GM12878 (cell line): Measurements from ENCODE around the gene DUOX2. TPM values are rescaled to one million over a fixed set of nuclear protein-coding genes. Genes with fewer than 3 reads are reported as not detected.

ENCODE experiments used
- ATAC-seq: fragments of 200-7000 bp; cut with Tn5 transposase; 3 replicates; pipeline ENCODE4 v1.9.1; 2020; ENCODE audit warnings: mild to moderate bottlenecking, moderate library complexity
- BruUV-seq: library from RNA; stranded (reverse); fragments of 400-500 nt; replicated peaks from 2 replicates; lab custom pipeline; 2021; lab: Mats Ljungman, UMichigan
- CTCF ChIA-PET: fragments of 300-600 bp; sonication (Branson Sonifier 250); formaldehyde crosslinking; extraction: SDS; loops from one replicate; lab custom pipeline; 2021; ENCODE audit warnings: inconsistent platforms; lab: Yijun Ruan, JAX
- POLR2A ChIA-PET: fragments of 350-600 bp; formaldehyde crosslinking; extraction: SDS; loops from one replicate; lab custom pipeline; 2021; ENCODE audit warnings: inconsistent platforms; lab: Charles Lee
- RAD21 ChIA-PET: fragments of 300-600 bp; sonication (Branson Sonifier 250); formaldehyde crosslinking; loops from one replicate; lab custom pipeline; 2023; ENCODE audit warnings: antibody characterized with exemption; ENCODE audit not compliant: unreplicated experiment; lab: Charles Lee
- SMC1A ChIA-PET: fragments of 300-600 bp; sonication (Branson Sonifier 250); formaldehyde crosslinking; loops from one replicate; lab custom pipeline; 2023; ENCODE audit not compliant: unreplicated experiment, uncharacterized antibody; lab: Charles Lee
- DNase-seq: peaks from one replicate; pipeline ENCODE4 v3.0.0-alpha.2; 2011; ENCODE audit warnings: low read depth, low spot score
- FAIRE-seq: peaks from 3 replicates; lab custom pipeline; 2011; peaks lifted over from hg19 to GRCh38; lab: Jason Lieb, UNC
- H2AFZ ChIP-seq: 2 replicates; pipeline ENCODE4 v1.6.0; 2011; ENCODE audit warnings: low read depth, low read length, control low read depth; ENCODE audit not compliant: control insufficient read depth
- H3K27ac ChIP-seq: 2 replicates; pipeline ENCODE4 v1.5.1; 2011; ENCODE audit warnings: control low read depth; ENCODE audit not compliant: control insufficient read depth, insufficient read depth
- H3K27me3 ChIP-seq, 2 experiments: replicated peaks in 1 of 2; 2 replicates each; pipeline versions ENCODE4 v1.6.0 to v1.6.1; 2011; ENCODE audit warnings: low read length in 1 of 2; ENCODE audit not compliant: control insufficient read depth in 2 of 2, insufficient read depth in 2 of 2
- H3K36me3 ChIP-seq, 2 experiments: 2 replicates each; pipeline ENCODE4 v1.5.1; 2011; ENCODE audit warnings: low read length in 1 of 2; ENCODE audit not compliant: control insufficient read depth in 2 of 2, insufficient read depth in 2 of 2
- H3K4me1 ChIP-seq: 2 replicates; pipeline ENCODE4 v1.6.1; 2011; ENCODE audit warnings: mild to moderate bottlenecking, low read length, moderate library complexity, mixed read lengths; ENCODE audit not compliant: control insufficient read depth, insufficient read depth
- H3K4me2 ChIP-seq: 2 replicates; pipeline ENCODE4 v1.6.0; 2011; ENCODE audit warnings: control low read depth; ENCODE audit not compliant: control insufficient read depth, insufficient read depth
- H3K4me3 ChIP-seq: fragments of 200-600 bp; sonication (generic); 2 replicates; pipeline ENCODE4 v1.5.1; 2016
- H3K79me2 ChIP-seq: 2 replicates; pipeline ENCODE4 v1.6.0; 2011; ENCODE audit warnings: low read length; ENCODE audit not compliant: control insufficient read depth, insufficient read depth
- H3K9ac ChIP-seq: 2 replicates; pipeline ENCODE4 v1.8.0; 2011; ENCODE audit warnings: low read length, control low read depth, mixed read lengths; ENCODE audit not compliant: control insufficient read depth, insufficient read depth
- H3K9me3 ChIP-seq: replicated peaks from 3 replicates; pipeline ENCODE4 v1.5.1; 2011; ENCODE audit warnings: mild to moderate bottlenecking, low read length; ENCODE audit not compliant: control insufficient read depth, insufficient read depth
- H4K20me1 ChIP-seq: 2 replicates; pipeline ENCODE4 v1.6.0; 2011; ENCODE audit not compliant: control insufficient read depth, insufficient read depth
- BACH1 ChIP-seq: fragments of 450-650 bp; IDR thresholded peaks from 2 replicates; pipeline ENCODE4 v1.6.1; 2017; ENCODE audit warnings: mild to moderate bottlenecking, borderline replicate concordance
- DPF2 ChIP-seq: fragments of 450-650 bp; IDR thresholded peaks from 2 replicates; pipeline ENCODE4 v1.6.1; 2017; ENCODE audit warnings: mild to moderate bottlenecking
- KLF5 ChIP-seq: fragments of 450-650 bp; IDR thresholded peaks from 2 replicates; pipeline ENCODE4 v1.6.1; 2014; ENCODE audit warnings: mild to moderate bottlenecking; ENCODE audit not compliant: partially characterized antibody
- PML ChIP-seq: IDR thresholded peaks from 2 replicates; pipeline ENCODE4 v1.6.1; 2012; ENCODE audit warnings: low read length, inconsistent platforms
- RCOR1 ChIP-seq: conservative IDR thresholded peaks from 2 replicates; pipeline ENCODE4 v1.6.1; 2012; ENCODE audit warnings: low read depth, low read length, improper control_type of control experiment
- SIX5 ChIP-seq: IDR thresholded peaks from 2 replicates; pipeline ENCODE4 v1.6.1; 2011; ENCODE audit warnings: mild to moderate bottlenecking, low read depth, low read length, moderate library complexity; ENCODE audit not compliant: severe bottlenecking
- SKIL ChIP-seq: fragments of 450-650 bp; IDR thresholded peaks from 2 replicates; pipeline ENCODE4 v1.6.1; 2017; ENCODE audit warnings: mild to moderate bottlenecking, low read depth, inconsistent platforms; ENCODE audit not compliant: poor library complexity, severe bottlenecking
- TARDBP ChIP-seq: IDR thresholded peaks from 2 replicates; pipeline ENCODE4 v1.6.1; 2016; ENCODE audit warnings: borderline replicate concordance
- ZBED1 ChIP-seq: IDR thresholded peaks from 2 replicates; pipeline ENCODE4 v1.6.1; 2016; ENCODE audit warnings: borderline replicate concordance
- ZSCAN29 ChIP-seq: fragments of 450-650 bp; IDR thresholded peaks from 2 replicates; pipeline ENCODE4 v1.6.1; 2017; ENCODE audit warnings: mild to moderate bottlenecking, moderate library complexity
- WGBS: methylation state at CpG from one replicate; pipeline ENCODE4 v1.1.6; 2016; ENCODE audit warnings: low lambda C conversion rate; ENCODE audit not compliant: insufficient replicate concordance, insufficient coverage; ENCODE audit errors: missing lambda C conversion rate; 5-methylcytosine and 5-hydroxymethylcytosine counted together
- in situ Hi-C: fragments of 300-500 bp; cut with MboI; formaldehyde crosslinking; loops from 9 replicates; pipeline ENCODE4 v1.14.3; 2018; ENCODE audit warnings: mixed read lengths
- intact Hi-C: fragments of 100-400 bp; cut with micrococcal nuclease; formaldehyde crosslinking; loops from one replicate; pipeline ENCODE4 v1.14.2; 2022; ENCODE audit not compliant: unreplicated experiment
- polyA plus RNA-seq, 11 experiments: library from polyadenylated mRNA; depleted of rRNA in 4 of 11; unstranded in 6 of 11; stranded (reverse) in 5 of 11; fragments of >200 nt; fragmentation: Nextera tagmentation in 4 of 11; fragmentation: Illumina TruSeq in 1 of 11; extraction: Ambion mirVana in 4 of 11; extraction: Trizol in 1 of 11; gene quantifications; 1 replicate in 1 of 11; 2 replicates in 10 of 11; pipeline versions ENCODE4 v1.2.1 to v1.2.3, GENCODE V29; 2011 to 2016; ENCODE audit warnings: inconsistent platforms in 2 of 11, missing spikeins in 2 of 11, low read depth in 1 of 11
- total RNA-seq, 4 experiments: library from RNA; depleted of rRNA in 3 of 4; stranded (reverse); fragments of >200 nt in 3 of 4; fragmentation: Illumina TruSeq in 1 of 4; extraction: Trizol in 1 of 4; gene quantifications; 2 replicates each; pipeline versions ENCODE4 v1.2.1 to v1.2.3, GENCODE V29; 2013 to 2021
- TF ChIP-seq, protein P1 (sequence below): fragments of 450-650 bp; IDR thresholded peaks from 2 replicates; pipeline ENCODE4 v1.6.1; 2017; ENCODE audit warnings: mild to moderate bottlenecking, moderate library complexity
- TF ChIP-seq, protein P2 (sequence below): fragments of 450-650 bp; IDR thresholded peaks from 2 replicates; pipeline ENCODE4 v1.6.1; 2014; ENCODE audit warnings: mild to moderate bottlenecking

The DUOX2 gene
- total and polyA plus RNA-seq, 10 of the 15 experiments (the other 5 are each of a cell fraction or from before 2014, with no cell fraction given) = 0.05 TPM; not detected in 9

- Histone ChIP-seq H3K4me3 (no peak overlapping the region), H3K4me1 (no peaks in the 10 kb centered on the region), H3K79me2 (no peaks in the 10 kb centered on the region), H2AFZ (no peak overlapping the region), H3K27me3 (peaks cover 7 to 10% of the 10 kb centered on the region in 2 experiments), H3K27ac (no peak overlapping the region), H3K9me3 (no peaks in the 10 kb centered on the region), H3K9ac (no peak overlapping the region), H3K4me2 (no peak overlapping the region), H4K20me1 (no peaks in the 10 kb centered on the region), H3K36me3 (no peaks in the 10 kb centered on the region)
- in situ Hi-C loops (no loop called here), intact Hi-C loops (loop anchor here (10.0 kb wide), 1 partner anchor 154 kb away; no protein-coding TSS in a partner anchor)
- ATAC-seq (no peak), FAIRE-seq (no peak), DNase-seq (no peak)
- SMC1A ChIA-PET = no interaction called here
- POLR2A ChIA-PET = no interaction called here
- CTCF ChIA-PET = no interaction called here
- TF ChIP-seq KLF5 = no peak
- no peak for TF ChIP-seq DPF2
- no peak for TF ChIP-seq PML
- TF ChIP-seq, protein P1, sequence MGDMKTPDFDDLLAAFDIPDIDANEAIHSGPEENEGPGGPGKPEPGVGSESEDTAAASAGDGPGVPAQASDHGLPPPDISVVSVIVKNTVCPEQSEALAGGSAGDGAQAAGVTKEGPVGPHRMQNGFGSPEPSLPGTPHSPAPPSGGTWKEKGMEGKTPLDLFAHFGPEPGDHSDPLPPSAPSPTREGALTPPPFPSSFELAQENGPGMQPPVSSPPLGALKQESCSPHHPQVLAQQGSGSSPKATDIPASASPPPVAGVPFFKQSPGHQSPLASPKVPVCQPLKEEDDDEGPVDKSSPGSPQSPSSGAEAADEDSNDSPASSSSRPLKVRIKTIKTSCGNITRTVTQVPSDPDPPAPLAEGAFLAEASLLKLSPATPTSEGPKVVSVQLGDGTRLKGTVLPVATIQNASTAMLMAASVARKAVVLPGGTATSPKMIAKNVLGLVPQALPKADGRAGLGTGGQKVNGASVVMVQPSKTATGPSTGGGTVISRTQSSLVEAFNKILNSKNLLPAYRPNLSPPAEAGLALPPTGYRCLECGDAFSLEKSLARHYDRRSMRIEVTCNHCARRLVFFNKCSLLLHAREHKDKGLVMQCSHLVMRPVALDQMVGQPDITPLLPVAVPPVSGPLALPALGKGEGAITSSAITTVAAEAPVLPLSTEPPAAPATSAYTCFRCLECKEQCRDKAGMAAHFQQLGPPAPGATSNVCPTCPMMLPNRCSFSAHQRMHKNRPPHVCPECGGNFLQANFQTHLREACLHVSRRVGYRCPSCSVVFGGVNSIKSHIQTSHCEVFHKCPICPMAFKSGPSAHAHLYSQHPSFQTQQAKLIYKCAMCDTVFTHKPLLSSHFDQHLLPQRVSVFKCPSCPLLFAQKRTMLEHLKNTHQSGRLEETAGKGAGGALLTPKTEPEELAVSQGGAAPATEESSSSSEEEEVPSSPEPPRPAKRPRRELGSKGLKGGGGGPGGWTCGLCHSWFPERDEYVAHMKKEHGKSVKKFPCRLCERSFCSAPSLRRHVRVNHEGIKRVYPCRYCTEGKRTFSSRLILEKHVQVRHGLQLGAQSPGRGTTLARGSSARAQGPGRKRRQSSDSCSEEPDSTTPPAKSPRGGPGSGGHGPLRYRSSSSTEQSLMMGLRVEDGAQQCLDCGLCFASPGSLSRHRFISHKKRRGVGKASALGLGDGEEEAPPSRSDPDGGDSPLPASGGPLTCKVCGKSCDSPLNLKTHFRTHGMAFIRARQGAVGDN = no peak
- TF ChIP-seq SKIL = no peak
- no peak for TF ChIP-seq TARDBP
- TF ChIP-seq BACH1 = no peak
- no peak for TF ChIP-seq RCOR1
- no peak for TF ChIP-seq ZBED1
- TF ChIP-seq ZSCAN29 = no peak
- TF ChIP-seq SIX5 = no peak
- TF ChIP-seq, protein P2, sequence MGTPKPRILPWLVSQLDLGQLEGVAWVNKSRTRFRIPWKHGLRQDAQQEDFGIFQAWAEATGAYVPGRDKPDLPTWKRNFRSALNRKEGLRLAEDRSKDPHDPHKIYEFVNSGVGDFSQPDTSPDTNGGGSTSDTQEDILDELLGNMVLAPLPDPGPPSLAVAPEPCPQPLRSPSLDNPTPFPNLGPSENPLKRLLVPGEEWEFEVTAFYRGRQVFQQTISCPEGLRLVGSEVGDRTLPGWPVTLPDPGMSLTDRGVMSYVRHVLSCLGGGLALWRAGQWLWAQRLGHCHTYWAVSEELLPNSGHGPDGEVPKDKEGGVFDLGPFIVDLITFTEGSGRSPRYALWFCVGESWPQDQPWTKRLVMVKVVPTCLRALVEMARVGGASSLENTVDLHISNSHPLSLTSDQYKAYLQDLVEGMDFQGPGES = no peak
- no TSS peak for BruUV-seq
- 31% methylated on average over 35 of the region's 47 CpGs for WGBS
- RAD21 ChIA-PET = no interaction called here
These were observed 15.1 kb upstream of the DUOX2 start for GRCh38 chr15:45128971-45129639.
